ENCODE results near the gene DLL4.

- peak; percentile 74 for TF ChIP-seq CTCF (conservative IDR thresholded peaks at IDR 0.05; ENCODE audit: low read length)
- no peak for TF ChIP-seq EZH2phosphoT487 (IDR thresholded peaks at IDR 0.05; ENCODE audit: borderline replicate concordance, low read depth, low read length)
Measured at GRCh38 chr15:40894681-40895448, 34.3 kb upstream of the DLL4 start.
